K562 (cell line): ENCODE measurements around the gene FBXW7. TPM values are rescaled to one million over a fixed set of nuclear protein-coding genes. Genes with fewer than 3 reads are reported as not detected.

Experiments
- ADNP ChIP-seq: fragments of 200-800 bp; sonication (Bioruptor generic); IDR thresholded peaks from 2 replicates; pipeline ENCODE4 v1.6.1; 2016; ENCODE audit warnings: missing genetic modification characterization, missing compliant biosample characterization
- BCL6 ChIP-seq: fragments of 250-450 bp; sonication (Bioruptor Pico); IDR thresholded peaks from 2 replicates; pipeline ENCODE4 v1.4.0; 2020
- E2F3 ChIP-seq: fragments of 250-450 bp; sonication (Bioruptor Pico); IDR thresholded peaks from 2 replicates; pipeline ENCODE4 v1.4.0; 2020; ENCODE audit warnings: mild to moderate bottlenecking
- E2F4 ChIP-seq: sonication (generic); formaldehyde crosslinking; IDR thresholded peaks from 2 replicates; pipeline ENCODE4 v1.8.0; 2022; ENCODE audit warnings: mild to moderate bottlenecking, low read depth, missing genetic modification reagents
- ETV1 ChIP-seq: fragments of 450-650 bp; conservative IDR thresholded peaks from 2 replicates; pipeline ENCODE4 v1.6.1; 2016; ENCODE audit warnings: missing genetic modification characterization, control low read depth, low read depth, missing compliant biosample characterization
- LARP7 ChIP-seq: fragments of 450-650 bp; IDR thresholded peaks from 2 replicates; pipeline ENCODE4 v1.6.1; 2016
- MYBL2 ChIP-seq, 2 experiments: fragments of 450-650 bp in 1 of 2; sonication (generic) in 1 of 2; formaldehyde crosslinking in 1 of 2; IDR thresholded peaks; 2 replicates each; pipeline versions ENCODE4 v1.6.1 to v1.8.1; 2017 to 2022; ENCODE audit warnings: borderline replicate concordance in 1 of 2, inconsistent platforms in 1 of 2, low read depth in 1 of 2, mild to moderate bottlenecking in 1 of 2, missing genetic modification reagents in 1 of 2, moderate library complexity in 1 of 2
- NCOA1 ChIP-seq: fragments of 450-650 bp; IDR thresholded peaks from 2 replicates; pipeline ENCODE4 v1.6.1; 2016; ENCODE audit warnings: low read depth
- NKRF ChIP-seq: fragments of 450-650 bp; IDR thresholded peaks from 2 replicates; pipeline ENCODE4 v1.6.1; 2016; ENCODE audit warnings: borderline replicate concordance
- NR3C1 ChIP-seq: sonication (generic); formaldehyde crosslinking; IDR thresholded peaks from 2 replicates; pipeline ENCODE4 v1.8.1; 2022; ENCODE audit warnings: missing genetic modification reagents
- TAF7 ChIP-seq: fragments of 450-650 bp; IDR thresholded peaks from 2 replicates; pipeline ENCODE4 v1.6.1; 2016; ENCODE audit warnings: missing genetic modification characterization, missing compliant biosample characterization
- TFAM ChIP-seq: fragments of 250-450 bp; sonication (Bioruptor Pico); conservative IDR thresholded peaks from 2 replicates; pipeline ENCODE4 v1.5.0; 2021; ENCODE audit warnings: mild to moderate bottlenecking, moderate library complexity
- ZBTB12 ChIP-seq: fragments of 250-450 bp; sonication (Bioruptor Pico); IDR thresholded peaks from 2 replicates; pipeline ENCODE4 v1.4.0; 2020
- ZBTB2 ChIP-seq: fragments of 450-650 bp; IDR thresholded peaks from 2 replicates; pipeline ENCODE4 v1.6.1; 2016; ENCODE audit warnings: antibody characterized with exemption
- ZBTB43 ChIP-seq: sonication (generic); formaldehyde crosslinking; IDR thresholded peaks from 2 replicates; pipeline ENCODE4 v1.8.0; 2023; ENCODE audit warnings: mild to moderate bottlenecking, missing genetic modification reagents
- ZBTB5 ChIP-seq: fragments of 450-650 bp; IDR thresholded peaks from 2 replicates; pipeline ENCODE4 v1.6.1; 2017; ENCODE audit warnings: antibody characterized with exemption
- ZNF134 ChIP-seq: fragments of 250-450 bp; sonication (Bioruptor Pico); conservative IDR thresholded peaks from 2 replicates; pipeline ENCODE4 v1.4.0; 2020
- ZNF3 ChIP-seq: fragments of 250-450 bp; sonication (Bioruptor Pico); IDR thresholded peaks from 2 replicates; pipeline ENCODE4 v1.5.0; 2021; ENCODE audit warnings: mild to moderate bottlenecking, moderate library complexity
- ZNF57 ChIP-seq: fragments of 450-650 bp; formaldehyde crosslinking; IDR thresholded peaks from 2 replicates; pipeline ENCODE4 v1.4.0; 2020; ENCODE audit warnings: mild to moderate bottlenecking, moderate library complexity
- ZNF764 ChIP-seq: fragments of 250-450 bp; sonication (Bioruptor Pico); IDR thresholded peaks from 2 replicates; pipeline ENCODE4 v1.4.0; 2020; ENCODE audit warnings: low read depth, mild to moderate bottlenecking, moderate library complexity
- polyA plus RNA-seq, 8 experiments: library from polyadenylated mRNA; depleted of rRNA in 4 of 8; stranded (reverse) in 5 of 8; unstranded in 3 of 8; fragments of >200 nt; fragmentation: Nextera tagmentation in 2 of 8; fragmentation: Illumina TruSeq in 1 of 8; extraction: Ambion mirVana in 2 of 8; extraction: Trizol in 1 of 8; gene quantifications; 2 replicates each; pipeline versions ENCODE4 v1.2.1 to v1.2.3, GENCODE V29; 2011 to 2014; ENCODE audit warnings: inconsistent platforms in 1 of 8, missing spikeins in 1 of 8
- total RNA-seq, 7 experiments: library from RNA; depleted of rRNA in 6 of 7; stranded (reverse); fragments of >200 nt in 6 of 7; fragmentation: Illumina TruSeq in 2 of 7; extraction: Trizol in 2 of 7; gene quantifications; 2 replicates each; pipeline versions ENCODE4 v1.2.1 to v1.2.3, GENCODE V29; 2011 to 2021; ENCODE audit warnings: low replicate concordance in 1 of 7

FBXW7 gene
- total and polyA plus RNA-seq, 9 of the 15 experiments (the other 6 are each of a cell fraction or from before 2014, with no cell fraction given) = 6.8 to 44.2 (median 16.4) TPM

- TF ChIP-seq ZBTB43 (no peak), NCOA1 (no peak), E2F3 (CRISPR knock-in tag) (no peak), ZNF3 (CRISPR knock-in tag) (no peak), ZBTB12 (CRISPR knock-in tag) (no peak), ZNF134 (CRISPR knock-in tag) (no peak), ZBTB2 (0 out of 2 replicates have a peak, but pooled peaks have one; percentile 17), E2F4 (CRISPR knock-in tag) (no peak), TFAM (no peak), ZBTB5 (no peak), MYBL2 (IDR thresholded peaks at IDR 0.05; ENCODE audit: low read depth) (no peak), MYBL2 (CRISPR knock-in tag; IDR thresholded peaks at IDR 0.05; ENCODE audit: borderline replicate concordance) (no peak), ETV1 (no peak), BCL6 (CRISPR knock-in tag) (no peak), LARP7 (no peak), ADNP (tag) (no peak), TAF7 (no peak), NR3C1 (CRISPR knock-in tag) (no peak), NKRF (peak; percentile 72), ZNF764 (no peak), ZNF57 (no peak)
Observed at GRCh38 chr4:152536545-152537182, 772 bp upstream of the FBXW7 start (continued).
